ENCODE results near the gene USP43.

Gene USP43

DNA sequence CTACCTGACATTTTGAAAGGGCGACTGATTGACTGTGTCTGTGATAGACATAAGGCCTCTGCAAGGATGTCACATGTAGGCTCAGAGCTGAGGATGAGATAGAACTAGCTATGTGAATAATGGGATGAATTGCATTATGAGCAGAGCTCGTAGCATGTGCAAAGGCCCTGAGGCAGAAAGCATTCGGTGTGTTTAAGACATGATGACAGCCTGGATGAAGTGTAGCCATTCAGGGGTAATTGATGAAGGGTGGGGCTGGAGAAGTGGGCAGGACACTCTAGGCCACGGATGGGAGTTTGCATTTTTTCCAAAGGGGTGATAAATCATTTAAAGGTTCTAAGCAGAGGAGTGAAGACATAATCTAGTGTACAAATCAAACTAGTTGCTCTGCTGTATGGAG lies 62.6 kb downstream of the USP43 start:
- no peak for DNase-seq

DNA sequence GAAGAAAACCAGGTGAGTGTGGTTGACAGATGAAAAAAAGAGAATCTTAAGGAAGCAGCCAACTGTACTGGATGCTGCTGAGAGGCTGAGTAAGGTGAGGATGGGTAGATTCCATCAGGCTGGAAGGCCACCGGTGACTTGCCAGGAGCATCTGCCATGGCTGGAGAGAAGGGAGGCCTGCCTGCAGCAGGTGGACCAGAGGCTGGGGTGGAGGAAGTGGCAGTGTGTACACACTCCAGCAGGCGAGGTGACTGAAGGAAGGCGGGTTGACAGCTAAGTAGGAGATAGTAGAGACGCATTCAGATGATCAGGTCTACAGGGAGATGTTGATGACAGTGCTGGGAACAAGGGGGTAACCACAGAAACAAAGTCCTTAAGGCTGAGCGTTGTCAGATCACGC lies 69.5 kb downstream of the USP43 start:
- no peak for DNase-seq

GRCh38 chr17:9715503-9716016 lies 70.2 kb downstream of the USP43 start:
- no peak for DNase-seq

DNA sequence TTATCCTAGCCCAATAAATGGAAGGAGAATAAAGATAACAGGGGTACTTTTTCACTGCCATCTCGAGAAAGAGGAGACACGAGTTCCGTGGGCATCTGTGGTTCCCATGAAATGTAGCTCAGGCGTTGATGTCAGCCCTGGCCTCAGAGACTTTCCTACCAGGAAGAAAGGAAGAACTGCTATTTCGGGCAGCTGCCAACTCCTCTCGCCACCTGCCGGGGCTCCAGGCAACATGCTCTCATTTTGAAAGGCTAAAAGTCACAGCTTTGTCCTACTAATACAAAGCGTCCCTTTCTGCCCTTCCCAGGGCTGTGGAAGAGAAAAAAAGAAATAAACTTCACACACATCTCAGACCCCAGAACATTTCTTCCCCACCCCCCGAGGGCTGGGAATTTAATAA lies 80.3 kb downstream of the USP43 start:
- DNase-seq = peak in 21 of 51 donors; percentile 5 to 34 (median 18)

DNA sequence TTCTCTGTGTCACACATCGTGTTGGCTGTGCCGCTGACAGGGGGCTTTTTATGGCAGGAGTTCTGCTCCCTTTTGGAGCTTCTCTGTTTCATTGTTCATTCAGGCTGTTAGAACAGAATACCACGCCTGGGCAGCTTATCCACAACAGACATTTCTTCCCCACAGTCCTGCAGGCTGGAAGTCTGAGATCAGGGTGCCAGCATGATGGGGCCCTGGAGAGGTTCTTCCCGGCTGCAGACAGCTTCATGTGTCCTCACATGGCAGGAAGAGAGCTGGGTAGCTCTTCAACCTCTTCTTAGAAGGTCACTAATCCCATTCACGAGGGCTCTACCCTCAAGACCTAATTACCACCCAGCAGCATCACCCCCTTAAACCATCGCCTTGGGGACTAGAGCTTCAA lies 81.0 kb downstream of the USP43 start:
- no peak for DNase-seq

DNA sequence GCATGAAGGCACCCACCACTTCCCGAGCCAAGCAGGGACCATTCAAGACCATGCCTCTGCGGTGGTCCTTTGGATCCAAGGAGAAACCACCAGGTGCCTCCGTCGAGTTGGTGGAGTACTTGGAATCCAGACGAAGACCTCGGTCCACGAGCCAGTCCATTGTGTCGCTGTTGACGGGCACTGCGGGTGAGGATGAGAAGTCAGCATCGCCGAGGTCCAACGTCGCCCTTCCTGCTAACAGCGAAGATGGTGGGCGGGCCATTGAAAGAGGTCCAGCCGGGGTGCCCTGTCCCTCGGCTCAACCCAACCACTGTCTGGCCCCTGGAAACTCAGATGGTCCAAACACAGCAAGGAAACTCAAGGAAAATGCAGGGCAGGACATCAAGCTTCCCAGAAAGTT lies 82.7 kb downstream of the USP43 start:
- no peak for DNase-seq

GRCh38 chr17:9728564-9728963 lies 83.2 kb downstream of the USP43 start:
- no peak for DNase-seq

DNA sequence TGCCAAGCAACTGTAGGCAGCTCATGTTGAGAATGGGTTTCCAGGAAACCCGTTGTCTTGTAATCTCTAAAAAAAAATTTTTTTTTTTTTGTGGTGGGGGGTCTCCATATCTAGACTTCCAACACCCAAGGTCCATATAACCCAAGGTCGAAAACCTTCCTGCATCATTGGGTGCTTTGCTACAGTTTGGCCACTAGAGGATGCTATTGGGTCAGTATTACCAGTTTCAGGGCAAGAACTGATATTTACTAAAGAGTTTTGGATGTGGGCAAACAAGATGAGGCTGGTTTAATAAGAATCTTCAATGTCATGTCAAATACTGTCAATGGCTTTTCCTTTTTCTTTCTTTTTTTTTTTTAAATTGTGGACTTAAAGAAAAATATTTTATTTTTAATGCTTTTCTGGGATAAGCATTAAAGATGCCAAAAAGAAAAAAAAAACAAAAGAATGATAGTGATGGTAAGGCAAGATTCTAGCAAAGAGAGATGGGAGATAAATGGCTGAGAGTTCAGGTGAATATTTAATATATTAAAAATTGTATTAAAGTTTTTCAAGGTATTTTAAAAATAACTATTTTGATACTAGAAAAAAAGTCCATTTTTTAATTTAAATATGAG lies 83.8 kb downstream of the USP43 start:
- peak in 7 of 51 donors; percentile 2 to 31 (median 13) for DNase-seq

GRCh38 chr17:9729735-9730420 lies 84.6 kb downstream of the USP43 start:
- no peak for DNase-seq

DNA sequence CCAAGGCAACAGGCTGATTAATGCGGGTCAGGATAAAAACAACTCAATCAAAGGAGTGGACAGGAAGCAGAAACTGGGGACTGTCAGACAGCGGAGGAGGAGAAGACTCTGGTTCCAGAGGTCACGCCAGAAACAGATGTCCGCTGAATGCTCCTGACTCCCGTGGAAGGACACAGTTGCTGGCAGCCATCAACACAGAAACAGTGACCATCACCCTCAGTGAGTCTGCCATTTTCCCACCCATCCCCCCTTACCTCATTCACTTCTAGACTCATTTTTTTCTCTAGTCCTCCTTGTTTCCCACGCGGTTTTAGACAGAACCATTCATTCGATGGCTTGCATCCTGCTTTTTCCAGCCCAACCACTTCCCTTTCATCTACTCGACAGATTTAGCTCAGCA lies 105.2 kb downstream of the USP43 start:
- no peak for DNase-seq

DNA sequence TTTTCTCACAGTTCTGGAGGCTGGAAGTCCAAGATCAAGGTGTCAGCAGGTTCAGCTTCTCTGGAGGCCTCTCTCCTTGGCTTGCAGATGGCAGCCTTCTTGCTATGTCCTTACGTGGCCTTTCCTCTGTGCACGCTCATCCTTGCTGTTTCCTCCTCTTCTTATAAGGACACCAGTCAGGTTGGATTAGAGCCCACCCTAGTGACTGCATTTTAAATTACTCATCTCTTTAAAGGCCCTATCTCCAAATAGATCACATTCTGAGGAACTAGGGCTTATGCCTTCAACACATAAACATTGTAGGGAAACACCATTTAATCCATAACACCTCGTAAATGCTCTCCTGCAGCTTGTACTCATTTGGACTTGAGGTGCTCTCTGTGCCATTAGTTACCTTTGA lies 109.8 kb downstream of the USP43 start:
- no peak for DNase-seq

GRCh38 chr17:9760266-9760665 lies 114.9 kb downstream of the USP43 start:
- no peak for DNase-seq

- DNase-seq = no peak
Observed at GRCh38 chr17:9763643-9764042, 118.3 kb downstream of the USP43 start.

- no peak for DNase-seq
Observed at GRCh38 chr17:9765322-9765721, 120.0 kb downstream of the USP43 start.

DNA sequence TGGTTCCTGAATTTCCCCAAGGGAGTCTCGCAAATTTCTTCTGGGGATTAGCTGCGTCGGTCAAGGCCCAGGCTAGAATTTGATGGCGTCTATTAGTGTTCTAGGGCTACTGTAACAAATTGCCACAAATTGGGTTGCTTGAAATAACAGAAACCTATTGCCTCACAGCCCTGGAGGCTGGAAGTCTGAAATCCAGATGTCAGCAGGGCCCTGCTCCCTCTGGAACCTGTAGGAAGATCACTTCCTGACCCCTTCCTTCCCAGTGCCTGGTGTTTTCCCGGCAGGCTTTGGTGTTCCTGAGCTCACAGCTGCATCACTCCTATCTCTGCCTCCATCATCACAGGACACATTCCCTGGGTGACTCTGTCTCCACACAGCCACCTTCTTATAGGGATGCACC lies 121.7 kb downstream of the USP43 start:
- DNase-seq = no peak

DNA sequence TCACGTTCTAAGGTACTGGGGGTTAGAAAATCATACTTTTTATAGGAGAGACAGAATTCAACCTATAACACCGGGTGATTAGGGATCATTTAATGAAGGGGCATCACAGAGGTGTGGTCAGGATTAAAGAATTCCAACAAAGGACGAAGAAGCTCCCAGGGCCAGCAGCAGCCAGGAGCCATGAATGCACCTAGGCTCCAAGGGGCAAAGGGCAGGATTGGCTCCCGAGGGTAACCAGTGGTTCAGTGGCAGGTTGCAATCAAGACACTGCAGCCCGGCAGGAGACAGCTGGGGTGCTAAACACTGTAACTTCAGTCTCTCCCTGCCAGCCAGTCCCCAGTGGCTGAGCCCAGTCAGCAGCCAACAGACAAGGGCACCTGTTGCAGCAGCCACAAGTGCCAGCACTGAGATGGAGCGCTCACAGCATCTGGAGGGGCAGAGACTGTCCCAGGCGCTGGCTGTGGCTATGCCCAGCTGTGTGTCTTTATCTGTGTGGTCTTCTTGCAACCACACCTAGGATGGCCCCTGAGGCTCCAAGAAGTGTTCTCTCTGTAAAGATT lies 122.2 kb downstream of the USP43 start:
- DNase-seq = no peak

DNA sequence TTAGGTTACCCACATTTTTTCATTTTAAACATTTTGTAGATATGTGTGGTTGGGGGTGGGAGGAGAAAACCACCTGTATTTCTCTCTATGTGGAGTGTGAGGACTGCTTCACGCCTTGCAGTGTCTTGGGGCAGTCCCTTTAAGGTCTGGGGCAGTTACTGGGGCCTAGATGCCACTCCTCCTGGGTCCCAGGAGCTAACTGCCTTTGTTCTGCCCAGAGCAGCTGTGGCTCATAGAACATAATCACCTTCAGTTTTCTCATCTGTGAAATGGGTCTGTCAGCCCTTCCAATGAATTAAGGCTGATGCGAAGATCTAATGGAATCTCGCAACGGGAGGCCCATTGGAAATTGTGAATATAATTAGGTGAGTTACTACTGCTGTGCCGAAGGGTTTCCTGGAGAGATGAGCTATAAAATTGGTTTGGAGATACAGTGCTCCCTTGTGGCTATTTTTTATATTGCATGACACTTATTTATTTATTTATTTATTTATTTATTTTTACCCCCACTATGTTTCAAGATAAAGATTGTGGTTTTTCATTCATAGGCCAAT lies 123.1 kb downstream of the USP43 start:
- DNase-seq = no peak

GRCh38 chr17:9769036-9769695 lies 123.8 kb downstream of the USP43 start:
- DNase-seq = no peak

DNA sequence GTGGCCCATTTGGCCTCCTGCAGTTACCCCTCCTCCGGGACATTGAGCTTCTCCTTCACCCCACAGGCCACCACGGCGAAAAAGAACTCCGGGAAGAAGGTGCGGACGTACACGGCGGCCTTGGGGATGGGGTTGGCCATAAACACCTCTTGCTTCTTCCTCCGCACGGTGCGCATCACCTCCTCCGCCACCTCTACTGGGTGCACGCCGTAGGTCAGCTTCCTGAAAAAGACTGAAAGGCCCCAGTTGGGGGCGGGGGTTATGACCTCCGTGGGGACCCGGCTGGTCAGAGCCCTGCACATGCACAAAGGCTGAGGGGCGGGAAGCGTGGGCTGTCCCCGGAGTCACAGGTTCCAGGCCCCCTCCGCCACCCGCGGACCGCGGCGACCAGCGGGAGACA lies 126.1 kb downstream of the USP43 start:
- no peak for DNase-seq

DNA sequence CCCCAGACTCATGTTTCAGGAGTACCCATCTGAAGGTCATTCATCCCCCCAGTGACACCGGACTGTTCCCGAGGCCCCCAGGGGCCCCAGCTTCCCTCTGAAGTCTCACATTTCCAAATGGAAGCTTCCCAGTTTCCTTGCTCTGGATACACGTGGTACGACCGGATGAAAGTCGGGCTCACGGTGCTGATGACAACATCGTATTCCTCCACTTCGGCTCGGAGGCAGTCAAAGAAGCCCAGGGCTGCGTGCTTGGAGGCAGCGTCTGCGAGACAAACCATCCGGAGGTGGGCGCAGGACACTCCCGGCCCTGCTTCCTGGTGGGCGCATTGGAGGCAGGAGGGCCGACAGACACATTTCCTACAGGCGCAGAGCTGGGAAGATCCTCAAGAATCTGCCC lies 127.3 kb downstream of the USP43 start:
- peak in 1 of 51 donors; percentile 25 for DNase-seq

GRCh38 chr17:9776911-9777310 lies 131.6 kb downstream of the USP43 start:
- no peak for DNase-seq

All from hypothalamus (tissue), 51 donors.